Activated CD4-positive, CD25-positive, alpha-beta regulatory T cell treated with anti-CD3 and anti-CD28 coated beads, Interleukin-2, amount 50 U/mL, for 24 hours (primary cell): ENCODE measurements around the gene SLC8A1.

Source experiments
- ATAC-seq, 2 donors: fragments of 150-1000 bp; cut with Tn5 transposase; one replicate each; pipeline ENCODE4 v1.10.0; 2021; ENCODE audit warnings: mild to moderate bottlenecking in 1 of 2, moderate library complexity in 1 of 2

The SLC8A1 gene

GRCh38 chr2:40220177-40220925, 231.5 kb downstream of the SLC8A1 start:
- ATAC-seq: no peak

DNA sequence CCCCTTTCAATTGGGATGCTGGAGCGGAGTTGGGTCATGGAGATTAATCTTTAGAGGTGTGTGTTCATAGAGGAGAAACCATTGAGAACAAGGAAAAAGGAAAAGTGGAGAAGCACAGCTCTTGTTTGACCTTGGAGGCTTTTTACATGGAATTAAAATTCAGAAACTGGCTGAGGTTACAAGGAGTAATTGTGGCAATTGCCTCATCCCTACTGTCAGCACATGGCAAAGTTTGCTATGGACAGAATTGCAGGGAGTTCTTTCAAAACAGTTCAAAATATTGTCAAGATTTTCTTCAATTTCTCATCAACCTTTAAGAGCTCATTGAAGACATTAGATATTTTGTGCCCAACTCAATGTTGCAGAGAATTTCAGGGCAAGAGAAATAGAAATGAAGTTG, 232.7 kb downstream of the SLC8A1 start:
- ATAC-seq: no peak

GRCh38 chr2:40218679-40219078, 233.2 kb downstream of the SLC8A1 start:
- ATAC-seq: no peak

GRCh38 chr2:40213619-40214018, 238.3 kb downstream of the SLC8A1 start:
- ATAC-seq: no peak

- ATAC-seq: no peak
Measured at GRCh38 chr2:40213071-40213470, 238.8 kb downstream of the SLC8A1 start.

DNA sequence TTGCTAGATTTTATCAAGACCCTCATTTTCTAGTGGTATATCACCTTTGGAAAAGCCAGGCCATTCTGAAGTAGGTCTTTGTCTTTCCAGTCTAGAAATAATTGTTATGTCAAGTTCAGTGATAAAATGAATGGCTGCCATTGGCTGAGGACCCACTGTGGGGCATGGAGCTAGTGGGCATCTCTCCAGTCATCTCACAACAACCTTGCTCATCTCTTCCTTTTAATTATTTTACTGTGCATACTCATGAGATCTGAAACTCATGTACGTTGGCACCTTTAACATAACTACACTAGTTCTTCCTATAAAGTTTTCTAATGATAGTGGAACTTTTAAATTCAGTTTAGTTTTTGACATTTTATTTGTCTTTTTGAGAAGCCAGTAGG, 240.9 kb downstream of the SLC8A1 start:
- ATAC-seq: peak; percentile 29 to 32

DNA sequence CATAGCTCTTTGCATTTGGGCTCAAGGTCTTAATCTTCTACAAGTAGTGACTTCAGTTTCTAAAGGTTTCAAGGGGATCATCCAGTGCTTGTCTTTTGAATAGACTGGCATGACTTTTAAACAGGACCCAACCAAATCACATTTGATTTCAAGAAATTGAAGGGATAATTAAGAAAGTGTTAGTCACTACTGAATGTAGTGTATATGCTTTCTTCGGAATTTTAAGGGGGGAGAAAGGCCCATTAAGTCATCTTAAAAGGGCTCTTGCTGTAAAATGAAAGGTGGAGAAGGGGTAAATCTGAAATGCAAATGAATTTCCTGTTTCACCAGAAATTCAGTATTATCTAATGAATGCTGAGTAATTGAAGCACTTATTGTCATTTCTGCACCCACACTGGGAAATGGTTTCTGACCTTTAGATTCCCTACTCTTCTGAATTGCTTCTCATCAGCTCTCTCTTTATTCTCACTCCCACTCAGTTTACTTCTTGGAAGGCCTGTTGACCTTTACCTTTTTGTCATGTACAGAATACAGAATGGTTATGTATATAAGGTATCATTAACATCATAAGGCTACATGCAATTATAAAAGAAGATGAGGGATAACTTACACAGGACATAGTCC, 241.4 kb downstream of the SLC8A1 start:
- peak; percentile 42 to 56 for ATAC-seq

- ATAC-seq: no peak
Measured at GRCh38 chr2:40209761-40210160, 242.1 kb downstream of the SLC8A1 start.

DNA sequence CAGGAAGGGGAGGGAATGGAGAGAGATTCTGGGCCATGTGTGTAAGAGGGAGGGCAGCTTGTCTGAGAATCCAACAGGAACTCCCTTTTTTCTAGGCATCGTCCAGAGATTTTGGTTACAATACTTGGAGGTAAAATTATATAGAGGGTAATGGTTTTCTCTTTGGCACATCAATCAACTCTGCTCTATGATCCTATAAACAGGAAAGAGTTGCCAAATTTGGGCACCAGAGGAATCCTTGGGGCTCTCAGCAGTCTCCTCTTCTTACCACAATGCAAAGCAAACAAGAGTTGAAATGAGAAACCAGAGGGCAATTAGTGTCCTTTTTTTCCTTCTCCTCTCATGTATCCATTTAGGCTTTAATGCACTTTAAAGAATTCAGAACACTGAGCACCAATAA, 243.4 kb downstream of the SLC8A1 start:
- no peak for ATAC-seq

DNA sequence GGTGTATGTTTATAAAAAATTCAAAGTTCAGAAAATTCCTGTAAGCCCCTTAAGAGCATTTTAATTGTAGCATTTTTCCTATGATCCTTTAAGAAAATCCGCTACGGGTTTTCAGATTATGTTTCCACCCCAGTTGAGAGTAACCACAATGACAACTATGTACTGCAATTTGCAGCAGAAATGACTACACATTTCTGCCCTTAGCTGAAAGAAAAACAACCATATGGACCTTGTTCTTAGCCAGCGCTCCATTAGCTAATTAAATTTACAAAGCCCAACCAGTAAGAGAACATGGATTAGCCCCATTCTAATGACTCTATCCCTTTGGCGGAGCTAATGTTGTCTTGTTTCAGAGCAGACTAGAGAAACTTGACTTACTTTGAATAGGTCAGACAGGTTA, 247.6 kb downstream of the SLC8A1 start:
- ATAC-seq: no peak

DNA sequence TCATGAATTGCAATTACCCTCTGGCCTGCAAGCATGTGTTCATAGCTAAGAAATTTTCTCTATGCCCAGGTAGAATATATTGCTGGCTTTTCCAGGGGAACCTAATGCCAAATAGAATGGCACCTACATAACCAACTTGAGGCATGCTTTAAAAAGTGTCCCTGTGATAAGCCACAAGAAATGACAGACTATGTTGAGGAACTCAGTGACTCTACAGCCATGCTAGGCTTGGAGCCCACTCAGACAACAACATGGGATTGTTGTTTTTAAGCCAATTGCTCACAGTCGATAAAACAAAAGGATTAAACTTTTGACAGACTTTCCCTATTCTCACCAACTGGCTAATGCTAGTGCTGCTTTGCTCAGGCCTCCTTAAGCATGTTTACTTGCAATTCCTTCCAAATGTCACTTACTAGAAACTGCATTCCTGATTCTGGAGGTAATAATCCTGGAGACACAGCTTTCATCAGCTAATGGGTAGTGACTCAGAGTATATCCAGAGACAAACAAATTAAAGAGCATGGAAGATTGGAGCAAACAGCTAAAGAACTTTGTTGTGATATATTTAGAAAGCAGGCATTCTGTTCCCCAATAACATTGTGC, 249.0 kb downstream of the SLC8A1 start:
- no peak for ATAC-seq

GRCh38 chr2:40201425-40201824, 250.5 kb downstream of the SLC8A1 start:
- no peak for ATAC-seq

- ATAC-seq: no peak
Measured at GRCh38 chr2:40200366-40200915, 251.4 kb downstream of the SLC8A1 start.

DNA sequence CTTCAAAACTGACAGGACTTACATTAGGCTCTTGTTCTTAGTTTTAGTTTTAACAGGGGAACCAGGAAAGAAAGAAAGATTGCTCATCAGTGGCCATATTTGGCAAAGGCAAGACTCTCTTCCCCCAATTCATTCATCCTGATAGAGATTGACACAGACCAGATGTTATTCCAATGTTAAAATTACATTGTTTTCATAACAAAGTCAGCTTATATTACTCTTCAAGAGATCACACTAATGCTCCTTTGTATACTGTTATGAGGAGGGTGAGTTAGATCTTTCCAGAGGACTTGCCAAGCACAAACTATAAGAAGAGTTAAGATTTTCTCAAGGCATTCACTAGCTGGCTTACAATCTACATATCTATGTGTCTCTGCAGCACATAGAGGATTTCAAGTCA, 252.1 kb downstream of the SLC8A1 start:
- no peak for ATAC-seq

DNA sequence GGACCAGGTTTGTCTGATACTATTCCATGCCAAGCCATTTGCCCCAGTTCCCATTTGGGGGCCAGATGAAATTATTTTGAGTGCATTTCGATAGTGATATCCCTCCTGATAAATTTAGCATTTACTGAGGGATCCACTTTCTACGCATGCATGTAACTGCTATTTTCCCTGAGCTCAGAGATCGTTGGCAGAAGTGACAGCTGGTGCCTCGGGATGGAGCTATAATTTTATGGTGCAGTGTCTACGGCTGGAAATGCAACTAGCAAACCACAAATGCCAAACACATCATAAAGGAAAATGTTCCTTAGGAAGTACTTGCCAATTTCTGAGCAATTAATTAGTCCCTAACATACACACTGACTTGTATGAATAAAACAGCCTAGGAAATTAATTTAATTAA, 254.8 kb downstream of the SLC8A1 start:
- ATAC-seq: no peak

GRCh38 chr2:40193670-40194026, 258.2 kb downstream of the SLC8A1 start:
- no peak for ATAC-seq

GRCh38 chr2:40192864-40193669, 258.8 kb downstream of the SLC8A1 start:
- no peak for ATAC-seq

- ATAC-seq: no peak
Measured at GRCh38 chr2:40190457-40190856, 261.4 kb downstream of the SLC8A1 start.

DNA sequence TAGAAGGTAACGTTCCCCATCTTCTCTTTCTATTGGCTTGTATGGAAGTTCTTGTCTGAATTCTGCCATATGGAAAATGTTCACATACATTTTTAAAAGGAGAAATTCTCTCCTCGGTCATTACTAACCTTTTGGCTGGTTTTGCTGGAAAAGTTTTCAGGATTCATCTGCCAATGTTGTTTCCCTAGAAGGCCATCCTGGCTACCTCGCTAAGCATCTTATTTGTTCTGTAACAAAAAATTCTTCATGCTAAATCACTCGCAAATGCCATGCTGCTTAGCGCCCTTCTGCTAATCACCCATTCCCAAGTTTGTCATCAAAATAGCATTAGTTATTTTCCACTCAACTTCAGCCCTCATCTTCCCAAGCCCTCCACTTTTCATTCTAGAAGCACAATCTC, 262.0 kb downstream of the SLC8A1 start:
- ATAC-seq: no peak

- ATAC-seq: no peak
Measured at GRCh38 chr2:40187054-40187453, 264.8 kb downstream of the SLC8A1 start.

DNA sequence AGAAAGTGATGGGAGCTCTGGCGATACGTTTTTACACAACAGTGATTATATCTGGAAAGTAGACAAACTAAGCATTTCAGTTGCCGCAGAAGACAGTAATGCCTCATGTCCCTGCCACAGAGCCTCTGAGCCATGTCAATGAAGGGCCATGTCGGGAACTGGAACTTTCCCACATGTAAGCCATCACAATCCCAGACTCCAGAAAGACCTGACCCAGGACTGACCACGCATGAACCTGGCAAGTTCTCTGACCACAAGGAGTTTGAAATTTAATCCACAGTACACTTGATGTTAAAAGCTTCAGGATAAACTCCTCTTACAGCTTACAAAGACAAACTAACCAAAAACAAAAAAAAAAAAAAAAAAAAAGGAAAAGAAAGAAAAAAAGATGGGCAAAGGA, 267.3 kb downstream of the SLC8A1 start:
- ATAC-seq: no peak

GRCh38 chr2:40181855-40182254, 270.0 kb downstream of the SLC8A1 start:
- ATAC-seq: no peak

DNA sequence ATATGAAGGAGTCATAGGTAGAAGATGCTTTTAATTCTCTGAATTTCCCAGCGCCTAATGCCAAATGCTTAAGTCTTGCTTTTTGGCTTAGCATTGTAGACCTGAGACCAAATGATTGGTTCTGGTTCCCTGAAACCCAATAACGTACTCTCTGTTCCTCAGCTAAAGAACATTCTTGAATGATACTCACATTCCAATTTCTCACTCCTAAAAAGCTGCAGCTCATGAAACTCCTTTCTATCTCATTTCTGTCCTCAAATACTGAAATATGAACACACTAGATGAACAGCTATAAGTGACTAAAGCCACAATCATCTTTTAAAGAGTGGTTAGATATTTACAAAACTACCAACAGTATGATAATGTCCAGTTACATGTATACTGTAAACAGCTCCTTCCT, 272.1 kb downstream of the SLC8A1 start:
- ATAC-seq: no peak
